Activated CD4-positive, alpha-beta T cell treated with anti-CD3 and anti-CD28 coated beads for 24 hours (primary cell): Measurements from ENCODE around the gene MRPL53.
"Not testable (repeated sequence)": the region's sequence is repeated elsewhere in the genome, so short reads cannot be mapped to it uniquely, and the experiment has no call there.

Source experiments
- DNase-seq, 2 donors: peaks; one replicate each; pipeline ENCODE4 v3.0.0-alpha.2; 2020; ENCODE audit warnings: low read depth in 2 of 2

Gene MRPL53

DNA sequence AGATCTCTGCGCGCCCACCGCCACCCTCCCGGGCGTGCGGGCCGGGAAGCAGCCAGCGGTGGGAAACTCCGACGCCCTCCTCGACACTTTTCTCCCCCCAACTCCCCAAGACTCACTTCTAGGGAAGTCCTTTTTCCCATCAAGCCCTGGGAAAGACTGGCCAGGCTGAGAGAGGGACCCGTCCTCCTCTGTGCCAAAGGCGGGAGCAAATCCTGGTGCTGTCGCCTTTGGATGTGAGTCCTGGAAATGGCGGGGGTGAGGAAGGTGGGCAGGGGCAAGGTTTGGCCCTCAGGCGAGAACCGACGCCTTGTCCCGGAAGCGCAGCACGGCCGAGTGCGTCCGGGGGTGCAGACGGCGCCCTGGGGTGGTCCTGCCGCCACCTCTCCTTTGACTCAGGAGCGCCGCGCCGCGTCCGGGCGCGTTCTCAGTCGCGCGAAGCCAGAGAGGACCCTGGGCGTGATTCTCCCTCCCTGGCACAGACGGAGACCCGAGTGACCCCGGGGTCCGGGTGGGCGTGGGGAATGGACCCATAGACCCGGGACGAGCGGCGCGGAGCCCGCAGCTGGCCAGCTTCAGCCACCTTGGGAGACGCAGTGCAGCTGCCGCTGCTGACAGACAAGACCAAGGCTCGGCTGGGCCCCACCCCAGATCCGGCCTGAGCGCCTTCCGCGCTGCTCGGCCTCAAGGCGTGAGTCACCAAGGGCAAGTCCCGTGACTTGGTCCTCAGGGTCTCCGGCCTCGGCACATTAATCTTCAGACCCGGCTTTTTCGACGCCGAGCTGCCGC is 30.4 kb upstream of the MRPL53 start:
- DNase-seq = no peak

DNA sequence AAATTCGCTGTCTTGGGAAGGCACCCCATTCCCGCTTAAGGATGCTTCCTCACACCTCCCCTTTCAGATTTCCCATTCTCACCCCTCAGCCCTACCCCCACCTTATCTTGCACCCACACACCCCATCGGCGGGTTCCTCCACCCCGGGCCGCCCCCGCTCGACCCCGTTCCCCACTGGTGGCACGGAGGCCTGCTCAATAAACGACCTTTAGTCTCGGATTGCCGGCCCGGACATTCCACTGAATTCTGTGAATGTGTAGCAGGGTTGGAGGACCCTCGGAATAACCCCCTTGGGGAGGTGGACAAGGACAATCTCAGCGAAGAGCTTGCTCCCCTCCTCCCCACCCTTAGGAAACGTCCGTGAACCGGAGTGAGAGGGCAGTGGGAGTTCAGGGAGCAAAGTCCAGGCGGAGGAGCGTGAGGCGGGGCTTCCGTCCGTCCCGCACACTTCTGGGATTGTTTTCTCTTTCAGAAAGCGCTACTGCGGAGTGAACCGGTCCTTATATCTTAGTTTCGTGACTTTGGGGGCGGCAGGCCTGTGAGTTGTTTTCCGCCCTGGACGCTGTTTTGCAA is 29.8 kb upstream of the MRPL53 start:
- no peak for DNase-seq

DNA sequence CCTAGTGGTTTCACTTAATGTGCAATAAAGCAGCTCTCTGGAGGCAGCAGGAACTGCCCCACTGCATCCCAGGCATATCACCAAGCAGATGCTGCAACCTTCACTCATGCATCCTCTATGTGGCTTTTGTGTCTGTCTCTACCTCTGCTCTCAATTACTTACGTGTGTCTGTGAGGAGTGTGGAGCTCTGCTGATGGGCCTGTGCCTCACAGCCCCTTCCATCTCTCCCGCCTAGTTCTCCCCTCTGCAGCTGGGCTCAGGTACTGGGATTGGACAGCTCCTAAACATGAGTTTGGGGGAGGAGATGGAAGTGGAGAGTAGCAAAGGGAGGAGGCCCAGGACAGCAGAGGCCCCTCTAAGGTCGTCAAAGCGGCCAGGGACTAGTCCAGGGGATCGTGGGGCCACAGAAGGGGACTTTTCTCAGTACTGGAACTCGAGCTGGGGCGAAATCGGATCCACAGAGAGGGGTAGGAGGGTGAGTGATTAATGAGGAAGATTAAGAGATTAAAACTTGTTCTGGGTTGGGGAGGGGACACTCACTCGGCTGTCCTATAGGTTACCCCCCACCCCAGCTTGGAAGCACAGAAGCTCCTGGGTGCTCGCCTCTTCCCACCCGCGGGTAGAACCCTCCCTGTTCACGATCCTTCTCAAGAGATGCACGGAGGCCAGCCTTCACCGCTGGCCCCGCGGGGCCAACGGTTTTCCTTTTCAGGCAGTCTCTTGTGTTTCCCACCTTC is 29.0 kb upstream of the MRPL53 start:
- DNase-seq = no peak

GRCh38 chr2:74500578-74500946 is 28.1 kb upstream of the MRPL53 start:
- DNase-seq = no peak

GRCh38 chr2:74499940-74500577 is 27.6 kb upstream of the MRPL53 start:
- no peak for DNase-seq

- no peak for DNase-seq
Observed at GRCh38 chr2:74499267-74499939, 26.9 kb upstream of the MRPL53 start, which contains the start of gene LBX2. LBX2 (minus strand) TSS chr2:74499603; CDS start chr2:74499537, 66 bp downstream.

- DNase-seq = no peak
Observed at GRCh38 chr2:74498500-74499266, 26.2 kb upstream of the MRPL53 start.

DNA sequence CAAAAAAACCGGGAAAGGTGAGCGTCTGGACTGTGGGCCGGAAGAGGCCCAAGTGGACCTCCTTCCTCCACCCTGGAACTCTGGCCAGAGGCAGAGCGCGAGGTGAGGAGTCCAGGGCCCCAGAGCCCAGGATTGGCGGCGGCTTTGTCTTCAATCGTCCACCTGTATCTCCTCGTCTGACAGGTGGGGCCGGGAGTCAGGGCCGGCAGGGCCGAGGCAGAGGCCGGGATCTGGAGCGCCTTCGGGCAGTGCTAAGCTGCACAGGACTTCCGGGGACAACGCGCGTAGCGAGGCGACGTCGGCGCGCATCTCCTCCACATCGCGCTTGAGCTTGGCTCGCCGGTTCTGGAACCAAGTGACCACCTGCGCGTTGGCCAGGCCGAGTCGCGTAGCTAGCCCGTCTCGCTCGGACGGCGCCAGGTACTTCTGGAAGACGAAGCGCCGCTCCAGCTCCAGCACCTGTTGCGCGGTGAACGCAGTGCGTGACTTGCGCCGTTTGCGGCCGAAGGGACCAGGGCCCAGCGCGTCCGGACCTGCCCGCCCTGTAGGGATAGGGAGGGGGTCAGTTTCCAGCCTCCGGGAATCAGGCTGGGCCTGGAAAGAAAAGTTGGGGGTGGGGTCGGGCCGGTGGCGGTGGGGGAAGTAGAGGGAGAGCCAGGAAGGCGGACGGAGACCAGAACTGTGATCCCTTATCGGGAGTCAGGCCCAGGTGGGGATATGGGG is 25.5 kb upstream of the MRPL53 start:
- no peak for DNase-seq

DNA sequence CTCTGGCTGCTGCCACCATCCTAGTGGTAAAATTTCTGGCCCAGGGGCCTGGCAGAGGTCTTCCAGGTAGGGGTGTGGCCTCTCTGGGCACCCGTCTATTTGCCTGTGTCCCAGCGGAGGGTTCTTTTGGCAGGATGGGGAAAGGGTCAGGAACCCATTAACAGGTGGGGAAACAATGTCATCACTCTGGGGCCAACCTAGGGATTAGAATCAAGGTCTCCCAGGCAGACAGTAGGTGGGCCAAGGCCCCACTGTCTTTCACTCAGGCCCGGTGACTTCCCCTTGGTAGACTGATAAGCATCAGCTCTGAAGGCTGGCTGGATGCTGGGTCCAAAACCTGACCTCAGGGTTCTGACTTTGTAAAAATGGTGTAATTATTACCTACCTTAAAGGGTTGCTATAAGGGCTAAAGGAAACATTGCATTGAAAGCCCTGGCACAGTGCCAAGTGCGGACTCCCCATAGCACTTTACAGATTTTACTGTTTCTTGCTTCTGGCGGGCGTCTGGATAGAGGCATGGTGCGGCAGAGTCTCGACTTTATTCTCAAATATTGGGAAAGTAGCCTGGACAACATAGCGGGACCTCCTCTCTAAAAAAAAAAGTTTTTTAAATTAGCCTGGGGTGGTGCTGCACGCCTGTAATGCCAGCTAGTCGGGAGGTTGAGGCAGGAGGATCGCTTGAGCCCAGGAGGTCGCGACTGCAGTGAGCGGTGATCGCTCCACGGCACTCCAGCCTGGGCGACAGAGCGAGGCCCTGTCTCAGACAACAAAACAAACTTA is 24.7 kb upstream of the MRPL53 start:
- no peak for DNase-seq

- no peak for DNase-seq
Observed at GRCh38 chr2:74495440-74495839, 23.0 kb upstream of the MRPL53 start.

DNA sequence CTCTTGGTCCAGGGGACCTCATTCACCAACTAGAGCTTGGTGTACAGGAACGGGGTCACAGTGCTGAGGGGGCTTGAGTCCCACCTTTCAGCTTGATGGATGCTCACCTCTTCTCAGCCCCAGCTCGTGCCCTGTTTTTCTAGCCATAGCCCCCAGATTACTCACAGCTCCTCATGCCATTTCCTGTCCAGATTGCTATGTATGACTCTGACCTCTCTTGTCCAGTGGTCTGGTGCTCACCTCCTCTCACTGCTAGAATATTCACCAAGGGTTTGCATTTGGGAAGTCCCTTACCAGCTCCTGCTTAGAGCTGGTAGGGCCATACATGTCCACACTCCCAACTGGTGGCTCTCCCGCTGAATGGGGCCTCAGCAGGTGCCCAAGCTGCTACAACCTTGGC is 21.1 kb upstream of the MRPL53 start:
- no peak for DNase-seq

GRCh38 chr2:74491648-74492544 is 19.4 kb upstream of the MRPL53 start:
- DNase-seq = no peak

- no peak for DNase-seq
Observed at GRCh38 chr2:74489906-74490305, 17.4 kb upstream of the MRPL53 start.

DNA sequence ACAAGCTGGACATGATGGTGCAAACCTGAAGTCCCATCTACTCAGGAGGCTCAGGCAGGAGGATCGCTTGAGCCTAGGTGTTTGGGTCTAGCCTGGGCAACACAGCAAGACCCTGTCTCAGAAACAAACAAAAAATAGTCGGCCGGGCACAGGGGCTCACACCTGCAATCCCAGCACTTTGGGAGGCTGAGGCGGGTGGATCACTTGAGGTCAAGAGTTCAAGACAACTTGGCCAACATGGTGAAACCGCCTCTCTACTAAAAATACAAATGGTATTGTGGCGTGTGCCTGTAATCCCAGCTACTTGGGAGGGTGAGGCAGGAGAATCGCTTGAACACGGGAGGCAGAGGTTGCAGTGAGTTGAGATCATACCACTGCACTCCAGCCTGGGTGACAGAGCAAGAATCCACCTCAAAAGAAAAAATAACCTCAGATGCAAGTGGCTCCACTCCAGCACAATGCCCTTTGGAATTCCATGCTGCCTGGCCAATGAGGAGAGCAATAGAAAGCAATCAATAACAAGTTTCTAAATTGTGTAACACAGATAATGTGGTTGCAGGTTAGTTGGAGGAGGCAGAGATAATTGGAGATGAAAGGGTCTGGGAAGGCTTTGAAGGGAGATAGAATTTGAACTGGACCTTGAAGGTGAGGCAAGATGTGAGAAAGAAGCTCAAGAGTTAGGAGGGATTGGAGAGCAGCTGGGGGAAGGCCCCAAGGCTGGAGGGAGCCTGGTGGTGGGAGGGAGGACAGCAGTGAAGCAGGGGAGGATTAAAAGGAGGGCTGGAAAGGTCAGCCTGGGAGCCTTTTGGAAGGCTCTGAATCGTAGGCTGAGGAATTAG is 16.4 kb upstream of the MRPL53 start:
- no peak for DNase-seq

GRCh38 chr2:74486141-74486540 is 13.7 kb upstream of the MRPL53 start:
- no peak for DNase-seq

DNA sequence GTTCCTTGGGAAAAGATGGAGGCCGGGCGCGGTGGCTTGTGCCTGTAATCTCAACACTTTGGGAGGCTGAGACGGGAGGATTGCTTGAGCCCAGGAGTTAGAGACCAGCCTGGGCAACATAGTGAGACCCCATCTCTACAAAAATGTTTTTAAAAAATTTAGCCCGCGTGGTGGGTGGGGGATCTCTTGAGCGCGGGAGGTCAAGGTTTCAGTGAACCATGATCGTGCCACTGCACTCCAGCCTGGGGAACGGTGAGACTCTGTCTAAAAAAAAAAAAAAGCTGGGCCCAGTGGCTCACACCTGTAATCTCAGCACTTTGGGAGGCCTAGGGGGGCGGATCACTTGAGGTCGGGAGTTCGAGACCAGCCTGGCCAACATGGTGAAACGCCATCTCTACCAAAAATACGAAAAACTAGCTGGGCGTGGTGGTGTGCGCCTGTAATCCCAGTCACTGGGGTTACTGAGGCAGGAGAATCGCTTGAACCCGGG is 11.2 kb upstream of the MRPL53 start:
- not testable (repeated sequence) for DNase-seq
